BE2C (cell line): ENCODE measurements around the gene LINC00305.

ENCODE experiments used
- DNase-seq: peaks from one replicate; pipeline ENCODE4 v3.0.0-alpha.2; 2020
- H3K27me3 ChIP-seq: fragments of 250-450 bp; sonication (Bioruptor Pico); 2 replicates; pipeline ENCODE4 v1.5.1; 2020; ENCODE audit warnings: mild to moderate bottlenecking
- H3K36me3 ChIP-seq: fragments of 250-450 bp; sonication (Bioruptor Pico); 2 replicates; pipeline ENCODE4 v1.5.1; 2020; ENCODE audit warnings: mild to moderate bottlenecking
- H3K4me1 ChIP-seq: fragments of 250-450 bp; sonication (Bioruptor Pico); 2 replicates; pipeline ENCODE4 v1.5.1; 2020
- H3K4me3 ChIP-seq: 2 replicates; pipeline ENCODE4 v1.5.1; 2011; ENCODE audit warnings: low read depth, low read length
- H3K9me3 ChIP-seq: fragments of 250-450 bp; sonication (Bioruptor Pico); 2 replicates; pipeline ENCODE4 v1.5.1; 2020
- CTCF ChIP-seq: IDR thresholded peaks from 2 replicates; pipeline ENCODE4 v1.5.1; 2012; ENCODE audit warnings: mild to moderate bottlenecking, low read depth, low read length

Gene LINC00305

GRCh38 chr18:64111950-64112349 is 36.9 kb downstream of the LINC00305 start:
- TF ChIP-seq CTCF, result no peak
- H3K36me3 ChIP-seq, result no peaks in the 10 kb centered on the region
- no peaks in the 10 kb centered on the region for H3K27me3 ChIP-seq
- H3K4me3 ChIP-seq, result no peak overlapping the region
- no peak for DNase-seq
- no peaks in the 10 kb centered on the region for H3K4me1 ChIP-seq
- no peaks in the 10 kb centered on the region for H3K9me3 ChIP-seq

- H3K36me3 ChIP-seq, result no peaks in the 10 kb centered on the region
- no peak for DNase-seq
- no peaks in the 10 kb centered on the region for H3K4me1 ChIP-seq
- H3K9me3 ChIP-seq, result no peaks in the 10 kb centered on the region
- TF ChIP-seq CTCF, result no peak
- H3K4me3 ChIP-seq, result no peak overlapping the region
- no peaks in the 10 kb centered on the region for H3K27me3 ChIP-seq
These were observed 38.0 kb downstream of the LINC00305 start for GRCh38 chr18:64110692-64111480.

- TF ChIP-seq CTCF, result no peak
- no peak for DNase-seq
- H3K27me3 ChIP-seq, result no peaks in the 10 kb centered on the region
- H3K36me3 ChIP-seq, result no peaks in the 10 kb centered on the region
- no peaks in the 10 kb centered on the region for H3K4me1 ChIP-seq
- no peak overlapping the region for H3K4me3 ChIP-seq
- H3K9me3 ChIP-seq, result no peaks in the 10 kb centered on the region
These were observed 44.9 kb downstream of the LINC00305 start for GRCh38 chr18:64103986-64104385.

GRCh38 chr18:64100116-64100922 is 48.6 kb downstream of the LINC00305 start:
- TF ChIP-seq CTCF, result no peak
- Histone ChIP-seq H3K4me3 (no peak overlapping the region), H3K36me3 (no peaks in the 10 kb centered on the region), H3K4me1 (no peaks in the 10 kb centered on the region), H3K9me3 (no peaks in the 10 kb centered on the region), H3K27me3 (no peaks in the 10 kb centered on the region)
- no peak for DNase-seq

GRCh38 chr18:64099244-64099643 is 49.6 kb downstream of the LINC00305 start:
- Histone ChIP-seq H3K9me3 (no peaks in the 10 kb centered on the region), H3K4me1 (no peaks in the 10 kb centered on the region), H3K4me3 (no peak overlapping the region), H3K27me3 (no peaks in the 10 kb centered on the region), H3K36me3 (no peaks in the 10 kb centered on the region)
- no peak for TF ChIP-seq CTCF
- DNase-seq, result no peak

GRCh38 chr18:64097497-64097896 is 51.4 kb downstream of the LINC00305 start:
- no peak for DNase-seq
- TF ChIP-seq CTCF, result no peak; the same call in 1 of the 2 replicates
- H3K27me3 ChIP-seq, result no peaks in the 10 kb centered on the region
- no peak overlapping the region for H3K4me3 ChIP-seq
- no peaks in the 10 kb centered on the region for H3K36me3 ChIP-seq
- H3K4me1 ChIP-seq, result no peaks in the 10 kb centered on the region
- no peaks in the 10 kb centered on the region for H3K9me3 ChIP-seq
